K562 (cell line): ENCODE results near the gene SNX33. TPM values are rescaled to one million over a fixed set of nuclear protein-coding genes. Genes with fewer than 3 reads are reported as not detected.

Experiments
- ATF7 ChIP-seq: fragments of 450-650 bp; IDR thresholded peaks from 2 replicates; pipeline ENCODE4 v1.7.1; 2014; ENCODE audit warnings: mild to moderate bottlenecking, moderate library complexity
- BRD4 ChIP-seq: fragments of 200-600 bp; sonication (generic); IDR thresholded peaks from 2 replicates; pipeline ENCODE4 v1.6.1; 2017; ENCODE audit warnings: inconsistent platforms
- FOXK1 ChIP-seq: sonication (generic); formaldehyde crosslinking; IDR thresholded peaks from 2 replicates; pipeline ENCODE4 v1.8.0; 2022; ENCODE audit warnings: missing genetic modification reagents, mild to moderate bottlenecking, borderline replicate concordance
- HIVEP1 ChIP-seq: fragments of 250-450 bp; sonication (Bioruptor Pico); IDR thresholded peaks from 2 replicates; pipeline ENCODE4 v1.4.0; 2020; ENCODE audit warnings: mild to moderate bottlenecking
- KDM5B ChIP-seq: fragments of 200-600 bp; sonication (generic); IDR thresholded peaks from 2 replicates; pipeline ENCODE4 v1.6.1; 2012; ENCODE audit warnings: low read depth, mild to moderate bottlenecking, moderate library complexity, low read length, control low read depth, inconsistent platforms; ENCODE audit not compliant: insufficient replicate concordance
- MEF2A ChIP-seq: IDR thresholded peaks from 2 replicates; pipeline ENCODE4 v1.6.1; 2011; ENCODE audit warnings: low read depth, mild to moderate bottlenecking, low read length, moderate library complexity; ENCODE audit not compliant: control insufficient read depth
- MNT ChIP-seq, 2 experiments: fragments of 450-650 bp; conservative IDR thresholded peaks; 2 replicates each; pipeline ENCODE4 v1.6.1; 2017; ENCODE audit warnings: mild to moderate bottlenecking in 2 of 2, moderate library complexity in 2 of 2
- TEAD4 ChIP-seq, 2 experiments: sonication (generic) in 1 of 2; formaldehyde crosslinking in 1 of 2; IDR thresholded peaks; 2 replicates each; pipeline versions ENCODE4 v1.6.1 to v1.8.0; 2012 to 2022; ENCODE audit warnings: borderline replicate concordance in 1 of 2, inconsistent platforms in 1 of 2, low read length in 1 of 2, mild to moderate bottlenecking in 1 of 2, missing genetic modification reagents in 1 of 2
- ZBTB17 ChIP-seq: fragments of 450-650 bp; formaldehyde crosslinking; IDR thresholded peaks from 2 replicates; pipeline ENCODE4 v1.4.0; 2020; ENCODE audit warnings: mild to moderate bottlenecking
- ZBTB43 ChIP-seq: sonication (generic); formaldehyde crosslinking; IDR thresholded peaks from 2 replicates; pipeline ENCODE4 v1.8.0; 2023; ENCODE audit warnings: mild to moderate bottlenecking, missing genetic modification reagents
- polyA plus RNA-seq, 8 experiments: library from polyadenylated mRNA; depleted of rRNA in 4 of 8; stranded (reverse) in 5 of 8; unstranded in 3 of 8; fragments of >200 nt; fragmentation: Nextera tagmentation in 2 of 8; fragmentation: Illumina TruSeq in 1 of 8; extraction: Ambion mirVana in 2 of 8; extraction: Trizol in 1 of 8; gene quantifications; 2 replicates each; pipeline versions ENCODE4 v1.2.1 to v1.2.3, GENCODE V29; 2011 to 2014; ENCODE audit warnings: inconsistent platforms in 1 of 8, missing spikeins in 1 of 8
- total RNA-seq, 7 experiments: library from RNA; depleted of rRNA in 6 of 7; stranded (reverse); fragments of >200 nt in 6 of 7; fragmentation: Illumina TruSeq in 2 of 7; extraction: Trizol in 2 of 7; gene quantifications; 2 replicates each; pipeline versions ENCODE4 v1.2.1 to v1.2.3, GENCODE V29; 2011 to 2021; ENCODE audit warnings: low replicate concordance in 1 of 7

The SNX33 gene
- total and polyA plus RNA-seq, 9 of the 15 experiments (the other 6 are each of a cell fraction or from before 2014, with no cell fraction given), result 1.4 to 14.1 (median 8.2) TPM

- TF ChIP-seq KDM5B, result peak; percentile 27
- TF ChIP-seq ZBTB17 (CRISPR knock-in tag), result no peak
- TF ChIP-seq MEF2A, result no peak
- no peak for TF ChIP-seq TEAD4 (IDR thresholded peaks at IDR 0.05; ENCODE audit: low read length)
- no peak for TF ChIP-seq TEAD4 (CRISPR knock-in tag; IDR thresholded peaks at IDR 0.05; ENCODE audit: borderline replicate concordance)
- no peak for TF ChIP-seq BRD4
- no peak for TF ChIP-seq MNT (conservative IDR thresholded peaks at IDR 0.05)
- no peak for TF ChIP-seq HIVEP1 (CRISPR knock-in tag)
- TF ChIP-seq FOXK1, result peak; percentile 60; the same call in 1 of the 2 replicates
- peak; percentile 62; the same call in 1 of the 2 replicates for TF ChIP-seq ATF7
- TF ChIP-seq ZBTB43, result 0 out of 2 replicates have a peak, but pooled peaks have one; percentile 46
Observed at GRCh38 chr15:75637245-75638009, 10.3 kb upstream of the SNX33 start (continued).
